ENCODE data around the gene BACH2.

- TF ChIP-seq RARB (CRISPR knock-in tag; IDR thresholded peaks at IDR 0.05), result no peak
- no peak for TF ChIP-seq KDM1A (IDR thresholded peaks at IDR 0.05; ENCODE audit: low read depth)
- TF ChIP-seq, protein P1, sequence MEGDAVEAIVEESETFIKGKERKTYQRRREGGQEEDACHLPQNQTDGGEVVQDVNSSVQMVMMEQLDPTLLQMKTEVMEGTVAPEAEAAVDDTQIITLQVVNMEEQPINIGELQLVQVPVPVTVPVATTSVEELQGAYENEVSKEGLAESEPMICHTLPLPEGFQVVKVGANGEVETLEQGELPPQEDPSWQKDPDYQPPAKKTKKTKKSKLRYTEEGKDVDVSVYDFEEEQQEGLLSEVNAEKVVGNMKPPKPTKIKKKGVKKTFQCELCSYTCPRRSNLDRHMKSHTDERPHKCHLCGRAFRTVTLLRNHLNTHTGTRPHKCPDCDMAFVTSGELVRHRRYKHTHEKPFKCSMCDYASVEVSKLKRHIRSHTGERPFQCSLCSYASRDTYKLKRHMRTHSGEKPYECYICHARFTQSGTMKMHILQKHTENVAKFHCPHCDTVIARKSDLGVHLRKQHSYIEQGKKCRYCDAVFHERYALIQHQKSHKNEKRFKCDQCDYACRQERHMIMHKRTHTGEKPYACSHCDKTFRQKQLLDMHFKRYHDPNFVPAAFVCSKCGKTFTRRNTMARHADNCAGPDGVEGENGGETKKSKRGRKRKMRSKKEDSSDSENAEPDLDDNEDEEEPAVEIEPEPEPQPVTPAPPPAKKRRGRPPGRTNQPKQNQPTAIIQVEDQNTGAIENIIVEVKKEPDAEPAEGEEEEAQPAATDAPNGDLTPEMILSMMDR (IDR thresholded peaks at IDR 0.05), result no peak
- TF ChIP-seq POLR2A (IDR thresholded peaks at IDR 0.05; ENCODE audit: low read length), result no peak
- TF ChIP-seq RAD21 (conservative IDR thresholded peaks at IDR 0.05 in 1 of 2, IDR thresholded peaks at IDR 0.05 in 1 of 2), result no peak
- TF ChIP-seq BHLHE40 (IDR thresholded peaks at IDR 0.05; ENCODE audit: low read depth, low read length), result no peak
- no peak for TF ChIP-seq HEYL (CRISPR knock-in tag; IDR thresholded peaks at IDR 0.05)
- TF ChIP-seq RCOR1 (IDR thresholded peaks at IDR 0.05; ENCODE audit: low read depth, low read length), result no peak
- no peak for TF ChIP-seq REST (IDR thresholded peaks at IDR 0.05)
- TF ChIP-seq NFE2L2 (conservative IDR thresholded peaks at IDR 0.05; ENCODE audit: low read length), result no peak
- TF ChIP-seq CHD2 (IDR thresholded peaks at IDR 0.05; ENCODE audit: low read length, partially characterized antibody), result no peak
Measured at GRCh38 chr6:90204327-90205056, 92.2 kb downstream of the BACH2 start.
